Loucy (cell line): ENCODE data around the gene TTC6.

Experiments
- EZH2phosphoT487 ChIP-seq: fragments of 200-600 bp; IDR thresholded peaks from 2 replicates; pipeline ENCODE4 v1.6.1; 2018; ENCODE audit warnings: antibody characterized with exemption, mild to moderate bottlenecking, moderate library complexity, borderline replicate concordance
- TF ChIP-seq, protein P1 (sequence below): fragments of 200-600 bp; sonication (generic); conservative IDR thresholded peaks from 2 replicates; pipeline ENCODE4 v1.5.1; 2014; ENCODE audit warnings: mild to moderate bottlenecking, antibody characterized with exemption, low read length

DNA sequence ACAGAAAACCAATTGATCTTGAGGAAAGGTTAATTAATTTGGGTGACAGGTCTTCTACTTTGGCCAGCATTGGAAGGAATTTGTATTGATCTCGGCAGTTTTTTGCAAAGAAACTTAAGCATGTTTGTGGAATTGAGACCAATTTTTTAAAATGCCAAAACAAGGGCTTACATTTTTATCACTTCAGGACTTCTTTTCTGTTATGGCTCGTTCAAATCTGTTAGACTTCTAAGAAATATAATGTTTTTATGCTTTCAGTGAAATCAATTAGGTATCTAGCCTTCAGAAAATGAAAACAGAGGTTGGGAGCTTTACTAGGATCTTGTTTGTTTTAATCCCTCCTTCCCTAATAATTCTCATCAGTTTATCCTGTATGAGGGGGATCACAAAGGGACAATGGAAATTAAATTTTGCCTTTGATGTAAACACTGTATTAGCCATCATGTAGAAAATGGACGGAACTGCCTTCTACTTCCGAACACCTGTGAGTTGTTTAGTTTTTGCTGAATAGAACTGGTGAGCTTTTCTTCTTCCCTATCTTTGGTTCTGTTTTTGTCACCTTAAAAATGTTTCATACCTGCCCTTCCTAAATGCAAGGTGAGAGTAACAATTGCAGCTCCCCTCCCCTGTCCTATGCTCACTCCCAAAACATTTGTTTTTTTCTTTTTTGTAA lies 8.2 kb upstream of the TTC6 start:
- TF ChIP-seq, protein P1, sequence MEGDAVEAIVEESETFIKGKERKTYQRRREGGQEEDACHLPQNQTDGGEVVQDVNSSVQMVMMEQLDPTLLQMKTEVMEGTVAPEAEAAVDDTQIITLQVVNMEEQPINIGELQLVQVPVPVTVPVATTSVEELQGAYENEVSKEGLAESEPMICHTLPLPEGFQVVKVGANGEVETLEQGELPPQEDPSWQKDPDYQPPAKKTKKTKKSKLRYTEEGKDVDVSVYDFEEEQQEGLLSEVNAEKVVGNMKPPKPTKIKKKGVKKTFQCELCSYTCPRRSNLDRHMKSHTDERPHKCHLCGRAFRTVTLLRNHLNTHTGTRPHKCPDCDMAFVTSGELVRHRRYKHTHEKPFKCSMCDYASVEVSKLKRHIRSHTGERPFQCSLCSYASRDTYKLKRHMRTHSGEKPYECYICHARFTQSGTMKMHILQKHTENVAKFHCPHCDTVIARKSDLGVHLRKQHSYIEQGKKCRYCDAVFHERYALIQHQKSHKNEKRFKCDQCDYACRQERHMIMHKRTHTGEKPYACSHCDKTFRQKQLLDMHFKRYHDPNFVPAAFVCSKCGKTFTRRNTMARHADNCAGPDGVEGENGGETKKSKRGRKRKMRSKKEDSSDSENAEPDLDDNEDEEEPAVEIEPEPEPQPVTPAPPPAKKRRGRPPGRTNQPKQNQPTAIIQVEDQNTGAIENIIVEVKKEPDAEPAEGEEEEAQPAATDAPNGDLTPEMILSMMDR, result no peak
- no peak for TF ChIP-seq EZH2phosphoT487
